M059J (cell line): ENCODE data around the gene IL23A. TPM values are rescaled to one million over a fixed set of nuclear protein-coding genes. Genes with fewer than 3 reads are reported as not detected.
A peak's percentile ranks its signal among the peaks of the same experiment; 100 is the strongest.

Experiments
- DNase-seq: peaks from one replicate; pipeline ENCODE4 v3.0.0-alpha.2; 2012; ENCODE audit warnings: low read depth
- total RNA-seq: library from RNA; depleted of rRNA; stranded (reverse); fragments of >200 nt; shearing (Covaris generic); gene quantifications from 2 replicates; pipeline ENCODE4 v1.2.3, GENCODE V29; 2014; rRNA removed

IL23A gene
- total RNA-seq, 1 experiment from 2014 or later, result not detected

GRCh38 chr12:56361487-56362129, 22.9 kb downstream of the IL23A start:
- no peak for DNase-seq

DNA sequence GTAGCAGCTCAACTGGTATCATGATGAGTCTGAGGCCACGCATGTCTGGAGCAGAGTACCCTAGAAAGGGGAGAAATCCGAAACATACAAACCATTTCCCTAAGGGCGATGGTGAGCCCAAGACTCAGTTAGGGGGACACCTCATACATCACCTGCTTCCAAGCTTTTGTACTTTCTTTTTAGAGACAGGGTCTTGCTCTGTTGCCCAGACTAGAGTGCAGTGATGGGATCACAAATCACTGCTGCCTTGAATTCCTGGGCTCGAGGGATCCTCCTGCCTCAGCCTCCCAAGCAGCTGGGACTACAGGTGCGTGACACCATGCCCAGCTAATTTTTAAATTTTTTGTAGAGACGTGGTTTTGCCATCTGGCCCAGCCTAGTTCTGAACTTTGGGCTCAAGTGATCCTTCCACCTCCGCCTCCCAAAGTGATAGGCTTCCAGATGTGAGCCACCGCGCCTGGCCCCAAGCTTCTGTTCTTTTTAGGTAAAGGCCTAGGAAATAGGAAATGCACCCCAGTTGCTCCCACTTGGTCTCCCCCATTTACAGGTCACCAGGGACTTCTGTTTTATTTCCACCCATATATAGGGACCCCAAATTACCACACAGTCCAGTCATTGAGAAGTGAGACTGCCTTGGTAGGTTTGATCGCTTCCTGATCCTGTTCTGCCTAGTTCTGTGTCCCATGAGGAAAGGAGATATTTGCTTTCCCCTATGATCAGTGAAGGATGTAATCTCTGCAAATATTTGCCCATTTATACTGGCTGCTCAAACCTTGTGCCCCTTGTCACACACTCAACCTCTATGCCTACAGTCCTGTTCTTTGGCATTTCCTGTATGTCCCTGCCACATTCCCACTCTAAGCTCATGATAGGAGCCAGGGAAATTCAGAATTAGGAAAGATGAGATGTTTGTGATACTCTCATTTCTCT, 23.7 kb downstream of the IL23A start, which contains the start of gene APOF:
TSS of gene APOF (minus strand) at position 728 of the 930 bp plus-strand sequence. CDS start at position 616, 112 bp downstream.
- DNase-seq, result no peak

DNA sequence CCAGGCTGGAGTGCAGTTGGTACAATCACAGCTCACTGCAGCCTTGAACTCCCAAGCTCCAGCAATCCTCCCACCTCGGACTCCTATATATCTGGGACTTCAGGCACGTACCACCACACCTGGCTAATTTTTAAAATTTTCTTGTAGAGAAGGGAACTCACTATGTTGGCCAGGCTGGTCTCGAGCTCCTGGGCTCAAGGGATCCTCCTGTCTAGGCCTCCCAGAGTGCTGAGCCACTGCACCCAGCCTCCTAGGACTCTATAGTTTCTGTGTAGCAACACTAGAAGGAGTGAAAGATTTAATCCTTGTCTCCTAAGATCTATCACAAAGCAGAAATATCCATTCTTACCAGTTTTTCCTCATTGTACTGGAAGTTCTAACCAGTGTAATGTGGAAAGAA, 28.3 kb downstream of the IL23A start:
- no peak for DNase-seq

DNA sequence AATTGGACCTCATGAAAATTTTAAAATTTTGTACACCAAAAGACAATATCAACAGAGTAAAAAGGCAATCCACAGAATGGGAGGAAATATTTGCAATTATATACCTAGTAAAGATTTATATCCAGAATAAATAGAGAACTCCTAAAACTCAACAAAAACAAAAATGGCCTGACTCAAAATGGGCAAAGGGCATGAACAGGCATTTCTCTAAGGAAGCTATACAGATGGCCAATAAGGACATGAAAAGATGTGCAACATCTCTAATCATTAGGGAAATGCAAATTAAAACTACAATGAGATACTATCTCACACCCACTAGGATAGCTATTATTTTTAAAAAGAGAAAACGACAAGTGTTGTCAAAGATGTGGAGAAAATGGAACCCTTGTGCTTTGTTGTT, 34.8 kb downstream of the IL23A start:
- DNase-seq, result no peak

GRCh38 chr12:56374726-56375597, 36.3 kb downstream of the IL23A start:
- DNase-seq, result peak; percentile 44

- DNase-seq, result no peak
Measured at GRCh38 chr12:56375598-56376434, 37.1 kb downstream of the IL23A start.

DNA sequence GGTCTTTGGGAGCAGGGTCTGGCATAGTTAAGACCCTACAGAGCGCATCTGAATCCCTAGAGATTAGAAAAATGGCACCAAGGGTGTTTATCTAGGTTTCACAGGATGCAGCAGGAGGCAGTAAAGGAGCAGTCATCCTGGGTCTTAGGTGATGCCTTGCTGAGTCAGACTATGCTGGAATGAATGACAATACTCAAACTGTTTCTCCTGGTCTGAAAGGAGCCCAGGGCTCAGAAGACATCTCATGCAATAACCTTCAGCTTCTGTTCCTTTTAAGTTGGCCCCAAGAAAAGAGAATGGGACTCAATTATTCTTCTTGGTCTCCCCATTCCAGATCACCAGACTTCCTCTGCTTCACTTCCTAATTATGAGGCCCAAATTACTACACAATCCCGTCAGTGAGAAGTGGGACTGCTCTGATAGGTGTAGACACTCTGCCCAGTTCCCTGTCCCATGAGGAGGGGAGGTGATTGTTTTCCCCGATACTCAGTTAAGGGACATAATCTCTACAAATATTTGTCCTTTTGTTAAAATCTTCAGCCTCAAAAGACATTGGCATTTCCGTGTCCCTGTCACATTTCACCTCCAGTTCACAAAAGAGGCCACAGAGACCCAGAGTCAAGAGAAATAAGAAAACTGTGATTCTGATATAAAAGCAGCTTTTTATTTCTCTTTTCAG, 38.8 kb downstream of the IL23A start:
- DNase-seq, result peak; percentile 63

GRCh38 chr12:56377989-56378316, 39.3 kb downstream of the IL23A start:
- DNase-seq, result no peak

GRCh38 chr12:56382611-56383010, 43.9 kb downstream of the IL23A start:
- DNase-seq, result no peak

GRCh38 chr12:56385873-56386272, 47.2 kb downstream of the IL23A start:
- DNase-seq, result peak; percentile 46

- peak; percentile 3 for DNase-seq
Measured at GRCh38 chr12:56387152-56387736, 48.6 kb downstream of the IL23A start.

DNA sequence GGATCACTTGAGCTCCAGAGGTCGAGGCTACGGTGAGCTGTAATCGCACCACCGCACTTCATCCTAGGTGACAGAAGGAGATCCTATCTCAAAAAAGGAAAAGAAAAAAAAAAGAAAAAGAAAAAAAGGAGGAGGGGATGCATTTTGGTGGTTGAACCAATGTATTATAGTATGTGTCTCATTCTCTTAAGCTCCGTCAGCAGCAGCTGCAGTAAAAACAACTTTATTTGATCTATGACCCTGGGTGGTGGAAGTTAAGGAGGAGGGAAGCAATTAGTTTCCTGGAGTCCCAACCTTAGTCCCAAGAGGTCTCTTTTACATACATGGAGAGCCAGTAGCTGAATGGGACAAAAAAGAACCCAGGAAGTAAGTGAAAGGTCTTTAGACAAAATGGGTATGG, 50.7 kb downstream of the IL23A start:
- DNase-seq, result no peak

Other genes starting within 250 kb of the IL23A start
- 134 and 184 TPM in 2 replicates for gene PA2G4, start 234.3 kb upstream of the IL23A start, total RNA-seq
- 2,885 and 2,938 TPM in 2 replicates for gene RPL41, start 222.3 kb upstream of the IL23A start, total RNA-seq
- gene ZC3H10, start 220.6 kb upstream of the IL23A start, total RNA-seq, result 1.4 and 2.1 TPM in 2 replicates
- gene ESYT1, start 210.6 kb upstream of the IL23A start, total RNA-seq, result 86.5 and 117 TPM in 2 replicates
- 84.5 and 88.7 TPM in 2 replicates for gene MYL6B, start 186.3 kb upstream of the IL23A start, total RNA-seq
- 2,913 and 3,348 TPM in 2 replicates for gene MYL6, start 180.5 kb upstream of the IL23A start, total RNA-seq
- 32.4 and 34.5 TPM in 2 replicates for gene SMARCC2, start 149.4 kb upstream of the IL23A start, total RNA-seq
- gene RNF41, start 117.0 kb upstream of the IL23A start, total RNA-seq, result 42.8 and 54.9 TPM in 2 replicates
- gene NABP2, start 114.5 kb upstream of the IL23A start, total RNA-seq, result 64.4 and 73.3 TPM in 2 replicates
- gene SLC39A5, start 108.8 kb upstream of the IL23A start, total RNA-seq, result not detected in 2 replicates
- gene ANKRD52, start 80.5 kb upstream of the IL23A start, total RNA-seq, result 15.8 and 19.2 TPM in 2 replicates
- gene COQ10A, start 71.9 kb upstream of the IL23A start, total RNA-seq, result 15.4 and 17.1 TPM in 2 replicates
- gene CS, start 38.6 kb upstream of the IL23A start, total RNA-seq, result 120 and 153 TPM in 2 replicates
- gene CNPY2, start 22.9 kb upstream of the IL23A start, total RNA-seq, result 182 and 223 TPM in 2 replicates
- 5.1 and 10.2 TPM in 2 replicates for gene PAN2, start 4.9 kb upstream of the IL23A start, total RNA-seq
- 354 and 382 TPM in 2 replicates for gene STAT2, start 21.2 kb downstream of the IL23A start, total RNA-seq
- not detected in 2 replicates for gene APOF, start 24.0 kb downstream of the IL23A start, total RNA-seq
- gene TIMELESS, start 110.5 kb downstream of the IL23A start, total RNA-seq, result 6.5 and 11.9 TPM in 2 replicates
- 0.15 TPM in 1 of 2 replicates, not detected in the other for gene MIP, start 115.8 kb downstream of the IL23A start, total RNA-seq
- 1.3 and 1.4 TPM in 2 replicates for gene SPRYD4, start 129.7 kb downstream of the IL23A start, total RNA-seq
- 0.32 TPM in 1 of 2 replicates, not detected in the other for gene GLS2, start 149.3 kb downstream of the IL23A start, total RNA-seq
- gene RBMS2, start 182.9 kb downstream of the IL23A start, total RNA-seq, result 10.7 and 14.8 TPM in 2 replicates